Spleen (tissue), 13 donors: ENCODE results near the gene SLC35E2B. TPM values are rescaled to one million over a fixed set of nuclear protein-coding genes. Genes with fewer than 3 reads are reported as not detected.
"Not testable (repeated sequence)": the region's sequence is repeated elsewhere in the genome, so short reads cannot be mapped to it uniquely, and the experiment has no call there.

Source experiments
- DNase-seq: peaks from one replicate; pipeline ENCODE4 v3.0.0-alpha.2; 2020
- H3K27ac ChIP-seq, 8 donors: fragments of 200-600 bp; sonication (generic) in 7 of 8; 1 replicate in 4 of 8; 2 replicates in 4 of 8; pipeline versions ENCODE4 v1.5.0 to v1.8.0; 2016 to 2021; ENCODE audit warnings: inconsistent platforms in 4 of 8, mild to moderate bottlenecking in 4 of 8, moderate library complexity in 1 of 8
- H3K27me3 ChIP-seq, 7 donors: fragments of 200-600 bp; sonication (generic) in 6 of 7; replicated peaks in 1 of 7; 1 replicate in 4 of 7; 2 replicates in 3 of 7; pipeline versions ENCODE4 v1.5.0 to v1.8.0; 2016 to 2021; ENCODE audit warnings: inconsistent platforms in 3 of 7, mild to moderate bottlenecking in 1 of 7
- H3K36me3 ChIP-seq, 6 donors: fragments of 200-600 bp; sonication (generic) in 5 of 6; 1 replicate in 4 of 6; 2 replicates in 2 of 6; pipeline versions ENCODE4 v1.5.0 to v1.8.0; 2016 to 2021; ENCODE audit warnings: inconsistent platforms in 2 of 6
- H3K4me1 ChIP-seq, 6 donors: fragments of 200-600 bp; sonication (generic) in 5 of 6; 1 replicate in 3 of 6; 2 replicates in 3 of 6; pipeline versions ENCODE4 v1.5.0 to v1.8.0; 2016 to 2021; ENCODE audit warnings: inconsistent platforms in 3 of 6
- H3K4me3 ChIP-seq, 8 donors: fragments of 200-600 bp; sonication (generic) in 7 of 8; 1 replicate in 4 of 8; 2 replicates in 4 of 8; pipeline versions ENCODE4 v1.5.0 to v1.8.0; 2016 to 2021; ENCODE audit warnings: inconsistent platforms in 4 of 8, mild to moderate bottlenecking in 4 of 8, moderate library complexity in 2 of 8
- H3K9me3 ChIP-seq, 8 donors: fragments of 200-600 bp; sonication (generic) in 7 of 8; 1 replicate in 4 of 8; 2 replicates in 4 of 8; pipeline versions ENCODE4 v1.5.0 to v1.8.0; 2016 to 2021; ENCODE audit warnings: inconsistent platforms in 4 of 8
- POLR2A ChIP-seq, 3 donors: fragments of 450-650 bp; IDR thresholded peaks; one replicate each; pipeline ENCODE4 v1.5.1; 2017; ENCODE audit warnings: antibody characterized with exemption in 3 of 3, mild to moderate bottlenecking in 1 of 3
- POLR2AphosphoS5 ChIP-seq, 3 donors: sonication (generic); formaldehyde crosslinking; IDR thresholded peaks; one replicate each; pipeline ENCODE4 v1.5.1; 2017; ENCODE audit warnings: antibody characterized with exemption in 3 of 3
- WGBS, 5 donors: extraction: QIAGEN DNeasy Blood & Tissue Kit in 3 of 5; methylation state at CpG; one replicate each; pipeline versions ENCODE4 v1.1.5 to v1.1.7; 2013 to 2018; 5-methylcytosine and 5-hydroxymethylcytosine counted together
- intact Hi-C: fragments of 100-400 bp; cut with DNase I; formaldehyde crosslinking; loops from one replicate; pipeline ENCODE4 v1.15.0; 2023; ENCODE audit warnings: low total_unique reads
- long read RNA-seq, 2 donors: transcript quantifications; one replicate each; lab custom pipeline, GENCODE V29; 2026
- polyA plus RNA-seq, 3 donors: library from polyadenylated mRNA; stranded (reverse); fragments of 200-250 nt; gene quantifications; one replicate each; pipeline ENCODE4 v1.2.1, GENCODE V29; 2013
- total RNA-seq, 7 donors: library from RNA; depleted of rRNA in 3 of 7; stranded (reverse); fragments of >200 nt in 3 of 7; fragmentation: NEBNext Ultra II Directional in 4 of 7; extraction: Animal tissue kit (Norgen Biotek cat#: 25700) in 4 of 7; gene quantifications; one replicate each; pipeline versions ENCODE4 v1.1.0 to v1.2.1, GENCODE V29; 2016 to 2021
- TF ChIP-seq, protein P1 (sequence below), 11 experiments: fragments of 200-600 bp in 7 of 11; fragments of 450-650 bp in 4 of 11; sonication (generic) in 4 of 11; IDR thresholded peaks in 8 of 11; conservative IDR thresholded peaks in 3 of 11; 1 replicate in 7 of 11; 2 replicates in 4 of 11; pipeline versions ENCODE4 v1.4.0 to v1.8.0; 2016 to 2021; ENCODE audit warnings: antibody characterized with exemption in 11 of 11, inconsistent platforms in 4 of 11, mild to moderate bottlenecking in 1 of 11
- donor health status: healthy with polysubstance abuse.
- donor health status: DM: no; HTN: no; CAD: no; lungs with moderate emphysema.
- donor health status: DM: no; HTN: no; CAD: no.
- donor health status: Bipolar disorder and iron deficiency.
- donor health status: healthy.
- donor health status: DM: no; HTN: no; CAD: no.
- donor health status: DM: yes; HTN: yes; CAD: no.

SLC35E2B gene
- total RNA-seq (100 to 1,000 TPM in 1 of 7 donors, 10 to 100 TPM in 6; 48.3 to 105 (median 63.1) TPM), polyA plus RNA-seq (10 to 100 TPM; 18.3 to 26.7 (median 21.9) TPM)
- long read RNA-seq, donor 1, full-length matches to known transcripts: 9 of 9 reads
- long read RNA-seq, donor 1, partial matches to known transcripts: 0 of 9 reads
- long read RNA-seq, donor 1, other reads (novel, unspliced or antisense): 0 of 9 reads
- long read RNA-seq, donor 2, full-length matches to known transcripts: 3 of 3 reads
- long read RNA-seq, donor 2, partial matches to known transcripts: 0 of 3 reads
- long read RNA-seq, donor 2, other reads (novel, unspliced or antisense): 0 of 3 reads

DNA sequence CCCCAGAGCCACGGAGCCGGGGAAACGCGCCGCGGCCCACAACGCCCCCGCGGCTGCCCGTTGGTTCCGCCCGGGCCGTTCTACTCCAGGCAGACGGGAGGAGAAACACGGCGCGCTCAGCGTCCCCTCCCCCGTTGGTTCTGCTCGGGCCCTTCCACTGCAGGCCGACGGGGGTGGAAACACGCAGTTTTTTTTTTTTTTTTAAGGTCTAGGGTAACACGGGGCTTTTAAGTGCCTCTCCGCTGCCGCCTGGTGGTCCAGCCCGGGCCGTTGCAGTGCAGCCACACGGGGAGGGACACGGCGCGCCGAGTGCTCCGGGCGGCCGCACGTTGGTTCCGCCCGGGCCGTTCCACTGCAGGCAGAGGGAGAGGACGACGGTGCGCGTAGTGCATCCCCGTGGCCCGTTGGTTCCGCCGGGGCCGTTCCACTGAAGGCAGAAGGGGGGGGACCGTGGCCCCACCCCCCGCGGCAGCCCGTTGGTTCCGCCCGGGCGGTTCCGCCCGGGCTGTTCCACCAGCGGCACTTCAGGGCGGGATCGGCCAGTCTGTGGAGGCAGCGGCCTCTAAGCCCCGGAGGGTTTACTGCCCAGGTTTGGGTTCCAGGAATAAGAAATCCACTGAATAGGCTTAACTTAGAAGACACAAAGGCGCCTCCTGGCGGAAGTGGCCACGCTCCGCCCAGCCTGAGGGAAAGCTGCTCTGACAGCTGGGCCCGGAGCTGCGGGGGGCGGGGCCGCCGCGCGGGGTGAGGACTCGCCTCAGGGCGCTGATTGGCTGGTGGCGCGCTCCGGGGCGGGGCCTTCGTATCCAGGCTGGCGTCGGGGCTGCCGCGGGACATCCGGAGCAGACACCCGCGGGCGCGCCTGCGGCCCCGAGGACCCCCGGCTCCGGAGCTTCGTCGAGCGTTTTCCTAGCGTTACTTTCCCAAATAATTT, at the start of gene SLC35E2B:
SLC35E2B (minus strand) TSS at position 82 of the 934 bp plus-strand sequence. CDS start 16,096 bp downstream, outside the sequence.
- Histone ChIP-seq H3K4me1 (peaks cover 0 to 31% (median 8%) of the 10 kb centered on the region in 6 donors), H3K27ac (peak within 1 kb of the TSS; percentile 80 to 97 (median 92)), H3K4me3 (peak within 1 kb of the TSS; percentile 13 to 68 (median 60)), H3K36me3 (peaks cover 0 to 13% (median 0%) of the 10 kb centered on the region in 6 donors)
- WGBS, 5 donors: 0% methylated on average over 7 to 54 of the region's 98 CpGs; no CpG with 5 or more reads in 1 of the 5 donors
- intact Hi-C loops, H3K27me3 ChIP-seq, H3K9me3 ChIP-seq: not testable (repeated sequence)
- peak; percentile 95 for DNase-seq
- TF ChIP-seq, protein P1, sequence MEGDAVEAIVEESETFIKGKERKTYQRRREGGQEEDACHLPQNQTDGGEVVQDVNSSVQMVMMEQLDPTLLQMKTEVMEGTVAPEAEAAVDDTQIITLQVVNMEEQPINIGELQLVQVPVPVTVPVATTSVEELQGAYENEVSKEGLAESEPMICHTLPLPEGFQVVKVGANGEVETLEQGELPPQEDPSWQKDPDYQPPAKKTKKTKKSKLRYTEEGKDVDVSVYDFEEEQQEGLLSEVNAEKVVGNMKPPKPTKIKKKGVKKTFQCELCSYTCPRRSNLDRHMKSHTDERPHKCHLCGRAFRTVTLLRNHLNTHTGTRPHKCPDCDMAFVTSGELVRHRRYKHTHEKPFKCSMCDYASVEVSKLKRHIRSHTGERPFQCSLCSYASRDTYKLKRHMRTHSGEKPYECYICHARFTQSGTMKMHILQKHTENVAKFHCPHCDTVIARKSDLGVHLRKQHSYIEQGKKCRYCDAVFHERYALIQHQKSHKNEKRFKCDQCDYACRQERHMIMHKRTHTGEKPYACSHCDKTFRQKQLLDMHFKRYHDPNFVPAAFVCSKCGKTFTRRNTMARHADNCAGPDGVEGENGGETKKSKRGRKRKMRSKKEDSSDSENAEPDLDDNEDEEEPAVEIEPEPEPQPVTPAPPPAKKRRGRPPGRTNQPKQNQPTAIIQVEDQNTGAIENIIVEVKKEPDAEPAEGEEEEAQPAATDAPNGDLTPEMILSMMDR (IDR thresholded peaks at IDR 0.05 in 8 of 11, conservative IDR thresholded peaks at IDR 0.05 in 3 of 11): peak in 3 of 11 experiments; percentile 11 to 15 (median 13)
- TF ChIP-seq POLR2AphosphoS5 (IDR thresholded peaks at IDR 0.05): peak; percentile 74 to 87 (median 86)

- H3K9me3 ChIP-seq, H3K4me3 ChIP-seq, H3K27me3 ChIP-seq, DNase-seq, H3K4me1 ChIP-seq, intact Hi-C loops: not testable (repeated sequence)
- 67 to 89% (median 77%) methylated on average over 11 to 12 of the region's 12 CpGs for whole genome bisulfite sequencing, 5 donors
- H3K27ac ChIP-seq: peak overlapping the region in 1 of 8 donors; percentile 5
- H3K36me3 ChIP-seq: peaks cover 0 to 27% (median 5%) of the 10 kb centered on the region in 6 donors
Measured at GRCh38 chr1:1741013-1741412, 48.4 kb upstream of the SLC35E2B start.

DNA sequence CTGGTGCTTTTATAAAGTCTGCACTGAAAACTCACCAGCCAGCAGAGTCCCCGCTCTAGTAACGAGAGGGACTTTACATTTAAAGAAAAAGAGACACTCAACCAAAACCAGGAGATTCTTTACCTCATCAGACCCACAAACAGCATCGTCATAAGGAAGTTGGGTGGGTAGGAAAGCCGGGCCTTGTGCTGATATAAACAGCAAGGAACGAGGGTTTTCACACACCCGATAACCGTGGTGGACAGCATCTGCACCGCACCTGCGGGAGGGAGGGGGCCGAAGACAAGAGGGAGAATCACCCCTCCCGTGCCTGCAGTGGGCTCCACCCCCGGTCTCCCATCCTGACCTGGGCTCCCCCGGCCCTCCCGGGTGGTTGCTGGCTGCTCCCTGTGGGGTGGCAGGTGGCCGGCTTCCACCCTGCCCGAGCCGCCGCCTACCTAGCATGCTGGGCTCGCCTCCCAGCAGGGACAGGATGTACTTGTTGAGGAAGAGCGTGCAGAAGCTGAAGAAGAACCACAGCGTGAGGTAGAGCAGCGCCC, 46.3 kb upstream of the SLC35E2B start:
- DNase-seq, intact Hi-C loops, H3K9me3 ChIP-seq, H3K27ac ChIP-seq, H3K4me3 ChIP-seq, H3K27me3 ChIP-seq, H3K4me1 ChIP-seq: not testable (repeated sequence)
- 74 to 89% (median 85%) methylated on average over 5 to 13 of the region's 22 CpGs; no CpG with 5 or more reads in 2 of the 5 donors for WGBS, 5 donors
- H3K36me3 ChIP-seq: peaks cover 0 to 45% (median 8%) of the 10 kb centered on the region in 6 donors

DNA sequence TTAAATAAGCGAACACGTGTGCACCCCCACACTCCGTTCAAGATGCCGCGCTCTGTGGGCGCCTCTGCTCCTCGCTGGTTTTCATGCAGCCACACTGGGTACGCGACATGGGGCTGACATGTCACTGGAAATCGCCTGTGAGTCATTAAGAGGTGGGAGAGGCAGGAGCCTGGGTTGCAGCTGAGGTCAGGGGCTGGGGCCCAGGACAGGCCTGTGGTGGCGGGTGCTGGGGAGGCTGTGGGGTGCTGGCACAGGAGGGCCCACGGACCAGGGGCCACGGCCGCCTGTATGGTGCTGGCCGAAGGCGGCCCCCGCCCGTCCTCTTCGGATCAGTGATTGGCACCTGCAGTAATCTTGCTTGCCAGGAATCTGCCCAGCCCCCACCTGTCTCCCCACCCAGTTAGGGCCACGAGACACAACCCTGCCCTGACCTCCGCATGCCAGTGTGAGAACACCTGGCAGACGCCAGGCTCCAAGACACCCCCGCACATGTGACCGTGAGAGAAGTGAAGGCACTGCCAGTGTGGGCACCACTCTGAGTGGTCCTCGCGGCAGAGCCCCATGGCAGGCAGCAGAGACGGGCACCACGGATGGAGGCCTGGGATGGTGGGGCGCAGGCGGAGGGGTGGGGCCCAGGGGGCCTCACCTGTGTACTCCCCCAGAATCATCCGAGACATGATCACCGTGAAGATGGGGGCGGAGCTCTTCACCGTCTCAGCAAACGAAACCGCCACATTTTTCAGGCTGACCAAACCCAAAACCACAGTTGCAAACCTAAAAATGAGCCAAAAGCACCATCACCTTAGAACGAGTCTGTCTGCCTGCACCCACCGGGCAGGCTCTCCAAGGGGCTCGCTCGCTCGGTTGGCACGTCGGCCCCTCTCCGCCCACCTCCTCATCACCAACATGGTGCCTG, 45.3 kb upstream of the SLC35E2B start:
- H3K4me1 ChIP-seq, intact Hi-C loops, H3K27me3 ChIP-seq, H3K4me3 ChIP-seq, H3K9me3 ChIP-seq: not testable (repeated sequence)
- WGBS, 5 donors: 88 to 99% (median 92%) methylated on average over 11 to 34 of the region's 44 CpGs
- peak; percentile 80 for DNase-seq
- Histone ChIP-seq H3K27ac (peak overlapping the region in 1 of 8 donors; percentile 40), H3K36me3 (peaks cover 0 to 54% (median 15%) of the 10 kb centered on the region in 6 donors)

DNA sequence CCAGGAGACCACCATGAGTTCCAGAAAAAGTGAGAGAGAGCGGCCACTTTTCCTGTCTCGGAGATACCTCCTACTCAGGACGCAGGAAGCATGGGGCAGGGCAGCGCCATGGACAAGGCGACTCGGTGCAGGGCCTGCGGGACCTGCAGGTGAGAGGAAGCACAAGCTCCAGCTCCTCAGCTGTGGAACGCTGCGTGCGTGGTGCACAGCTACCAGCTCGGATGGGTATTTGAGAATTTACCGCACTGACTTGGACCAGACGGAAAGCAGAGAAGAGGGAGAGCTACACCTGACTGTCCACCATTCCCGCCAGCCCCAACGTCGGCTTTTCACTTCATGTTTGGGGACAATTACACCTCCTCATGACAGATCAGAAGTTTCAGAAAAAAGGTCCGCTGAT, 39.8 kb upstream of the SLC35E2B start:
- Histone ChIP-seq H3K4me3 (no peak overlapping the region), H3K36me3 (peaks cover 0 to 85% (median 36%) of the 10 kb centered on the region in 6 donors), H3K27ac (no peak overlapping the region), H3K27me3 (no peaks in the 10 kb centered on the region), H3K9me3 (no peaks in the 10 kb centered on the region), H3K4me1 (peaks cover 0 to 15% (median 7%) of the 10 kb centered on the region in 6 donors)
- DNase-seq: no peak
- peak in 1 of 3 donors; percentile 29 for TF ChIP-seq POLR2AphosphoS5 (IDR thresholded peaks at IDR 0.05)
- TF ChIP-seq, protein P1 (IDR thresholded peaks at IDR 0.05 in 8 of 11, conservative IDR thresholded peaks at IDR 0.05 in 3 of 11): no peak
- no peak for TF ChIP-seq POLR2A (IDR thresholded peaks at IDR 0.05)
- WGBS, 5 donors: 88 to 93% (median 90%) methylated on average over 9 to 17 of the region's 17 CpGs
- intact Hi-C loops: no loop called here
